H1 (cell line): ENCODE data around the gene PRODH. TPM values are rescaled to one million over a fixed set of nuclear protein-coding genes. Genes with fewer than 3 reads are reported as not detected.

ENCODE experiments used
- CTCF ChIA-PET: fragments of 300-600 bp; sonication (Branson Sonifier 250); formaldehyde crosslinking; loops from one replicate; lab custom pipeline; 2021; ENCODE audit not compliant: partially characterized antibody; lab: Charles Lee
- POLR2A ChIA-PET: fragments of 300-600 bp; sonication (Branson Sonifier 250); formaldehyde crosslinking; loops from one replicate; lab custom pipeline; 2021; ENCODE audit warnings: inconsistent platforms; ENCODE audit not compliant: partially characterized antibody; lab: Charles Lee
- DNase-seq, 2 experiments: peaks; one replicate each; pipeline versions ENCODE4 v3.0.0 to v3.0.0-alpha.2; 2010 to 2022; ENCODE audit warnings: low spot score in 2 of 2, low read depth in 1 of 2, mixed read lengths in 1 of 2
- FAIRE-seq: peaks from 2 replicates; lab custom pipeline; 2011; peaks lifted over from hg19 to GRCh38; lab: Jason Lieb, UNC
- H2AFZ ChIP-seq: 2 replicates; pipeline ENCODE4 v1.8.1; 2012; ENCODE audit warnings: low read length, inconsistent platforms
- H2AK5ac ChIP-seq: 2 replicates; pipeline ENCODE4 v1.6.1; 2013; ENCODE audit warnings: low read depth, low read length
- H2BK120ac ChIP-seq: replicated peaks from 2 replicates; pipeline ENCODE3; 2013; ENCODE audit warnings: low read depth, low read length, inconsistent platforms
- H2BK12ac ChIP-seq: 2 replicates; pipeline ENCODE4 v1.6.1; 2013; ENCODE audit warnings: low read depth, low read length
- H2BK15ac ChIP-seq: 2 replicates; pipeline ENCODE4 v1.6.1; 2013; ENCODE audit warnings: low read length
- H2BK20ac ChIP-seq: 2 replicates; pipeline ENCODE4 v1.6.1; 2013; ENCODE audit warnings: low read length
- H2BK5ac ChIP-seq: 2 replicates; pipeline ENCODE4 v1.6.1; 2013; ENCODE audit warnings: low read depth, low read length
- H3K14ac ChIP-seq: 2 replicates; pipeline ENCODE4 v1.6.1; 2013; ENCODE audit warnings: inconsistent platforms; ENCODE audit not compliant: insufficient read length
- H3K18ac ChIP-seq: 2 replicates; pipeline ENCODE4 v1.6.1; 2013; ENCODE audit warnings: low read length; ENCODE audit errors: extremely low read depth
- H3K23ac ChIP-seq: 2 replicates; pipeline ENCODE4 v1.6.1; 2013; ENCODE audit warnings: inconsistent platforms; ENCODE audit not compliant: insufficient read length
- H3K23me2 ChIP-seq: 2 replicates; pipeline ENCODE4 v1.6.1; 2013; ENCODE audit warnings: low read depth, low read length
- H3K27ac ChIP-seq: 2 replicates; pipeline ENCODE4 v1.6.1; 2011; ENCODE audit warnings: low read depth, low read length, inconsistent platforms
- H3K27me3 ChIP-seq, 4 experiments: replicated peaks in 1 of 4; 1 replicate in 1 of 4; 2 replicates in 3 of 4; pipeline versions ENCODE4 v1.6.1 to v1.8.1; 2011 to 2013; ENCODE audit warnings: low read length in 3 of 4, mild to moderate bottlenecking in 3 of 4, inconsistent platforms in 2 of 4, mixed read lengths in 2 of 4, moderate library complexity in 1 of 4; ENCODE audit not compliant: control insufficient read depth in 3 of 4, insufficient read depth in 3 of 4; ENCODE audit errors: extremely low read depth in 1 of 4
- H3K36me3 ChIP-seq, 4 experiments: 2 replicates each; pipeline versions ENCODE4 v1.6.1 to v1.8.1; 2011 to 2013; ENCODE audit warnings: mild to moderate bottlenecking in 4 of 4, low read length in 3 of 4, moderate library complexity in 2 of 4, control low read depth in 1 of 4, inconsistent platforms in 1 of 4; ENCODE audit not compliant: insufficient read depth in 4 of 4, control insufficient read depth in 2 of 4
- H3K4ac ChIP-seq: replicated peaks from 2 replicates; pipeline ENCODE3; 2013; ENCODE audit warnings: low read length, low read depth, mixed read lengths, inconsistent platforms; ENCODE audit not compliant: insufficient read length
- H3K4me1 ChIP-seq, 4 experiments: replicated peaks in 1 of 4; 1 replicate in 1 of 4; 2 replicates in 3 of 4; pipeline versions ENCODE4 v1.6.1 to v1.8.1; 2011 to 2013; ENCODE audit warnings: low read length in 3 of 4, inconsistent platforms in 2 of 4, mixed read lengths in 1 of 4; ENCODE audit not compliant: insufficient read depth in 4 of 4, control insufficient read depth in 3 of 4
- H3K4me2 ChIP-seq, 2 experiments: 2 replicates each; pipeline versions ENCODE4 v1.6.1 to v1.8.1; 2011 to 2013; ENCODE audit warnings: low read depth in 2 of 2, low read length in 2 of 2, control low read depth in 1 of 2, inconsistent platforms in 1 of 2, mild to moderate bottlenecking in 1 of 2; ENCODE audit not compliant: insufficient read depth in 1 of 2
- H3K4me3 ChIP-seq, 4 experiments: fragments of 200-600, 300-600 bp in 1 of 4; sonication (generic), shearing (Covaris generic), sonication (Bioruptor Twin) in 1 of 4; 2 replicates each; pipeline versions ENCODE4 v1.5.1 to v1.8.1; 2011 to 2016; ENCODE audit warnings: low read length in 4 of 4, low read depth in 3 of 4, control low read depth in 2 of 4, inconsistent platforms in 2 of 4, mild to moderate bottlenecking in 2 of 4, mixed read lengths in 1 of 4, moderate library complexity in 1 of 4; ENCODE audit not compliant: insufficient read depth in 2 of 4; ENCODE audit errors: extremely low read depth in 1 of 4
- H3K56ac ChIP-seq: replicated peaks from 2 replicates; pipeline ENCODE3; 2013; ENCODE audit warnings: low read depth, mild to moderate bottlenecking, mixed read lengths, low read length, inconsistent platforms; ENCODE audit not compliant: insufficient read length
- H3K79me1 ChIP-seq: 2 replicates; pipeline ENCODE4 v1.6.1; 2013; ENCODE audit warnings: low read depth, low read length, control low read depth
- H3K79me2 ChIP-seq, 2 experiments: 2 replicates each; pipeline versions ENCODE4 v1.6.1 to v1.8.1; 2012 to 2013; ENCODE audit warnings: low read length in 2 of 2, mild to moderate bottlenecking in 2 of 2, inconsistent platforms in 1 of 2; ENCODE audit not compliant: insufficient read depth in 2 of 2, control insufficient read depth in 1 of 2
- H3K9ac ChIP-seq, 4 experiments: replicated peaks in 1 of 4; 1 replicate in 1 of 4; 2 replicates in 3 of 4; pipeline versions ENCODE4 v1.6.1 to v1.8.1; 2011 to 2013; ENCODE audit warnings: low read depth in 3 of 4, low read length in 3 of 4, control low read depth in 2 of 4, mild to moderate bottlenecking in 2 of 4, moderate library complexity in 2 of 4, inconsistent platforms in 1 of 4; ENCODE audit errors: extremely low read depth in 1 of 4
- H3K9me3 ChIP-seq, 2 experiments: 2 replicates each; pipeline versions ENCODE4 v1.6.1 to v1.8.1; 2012 to 2013; ENCODE audit warnings: mild to moderate bottlenecking in 2 of 2, moderate library complexity in 2 of 2, control low read depth in 1 of 2, inconsistent platforms in 1 of 2, low read depth in 1 of 2, low read length in 1 of 2, mixed read lengths in 1 of 2; ENCODE audit not compliant: insufficient read depth in 2 of 2
- H4K20me1 ChIP-seq, 2 experiments: replicated peaks in 1 of 2; 2 replicates each; pipeline versions ENCODE3 to v1.8.1; 2011 to 2013; ENCODE audit warnings: inconsistent platforms in 2 of 2, low read length in 2 of 2, mild to moderate bottlenecking in 1 of 2; ENCODE audit not compliant: insufficient read depth in 2 of 2, control insufficient read depth in 1 of 2
- H4K5ac ChIP-seq: 2 replicates; pipeline ENCODE4 v1.6.1; 2013; ENCODE audit warnings: low read length, low read depth, mixed read lengths, inconsistent platforms; ENCODE audit not compliant: insufficient read length
- H4K8ac ChIP-seq: 2 replicates; pipeline ENCODE4 v1.8.0; 2013; ENCODE audit warnings: mild to moderate bottlenecking, moderate library complexity, low read length, inconsistent platforms; ENCODE audit not compliant: insufficient read depth; ENCODE audit errors: extremely low read depth
- H4K91ac ChIP-seq: replicated peaks from 2 replicates; pipeline ENCODE3; 2013; ENCODE audit warnings: low read length, mixed read lengths, inconsistent platforms; ENCODE audit not compliant: insufficient read length
- TAF1 ChIP-seq: IDR thresholded peaks from 2 replicates; pipeline ENCODE4 v1.6.1; 2011; ENCODE audit warnings: mild to moderate bottlenecking, low read depth, low read length
- WGBS, 2 experiments: shearing (Covaris generic) in 1 of 2; methylation state at CpG; one replicate each; pipeline versions ENCODE4 v1.1.6 to v1.1.7; 2013 to 2015; ENCODE audit warnings: low lambda C conversion rate in 2 of 2, mixed read lengths in 2 of 2, inconsistent platforms in 1 of 2, low coverage in 1 of 2, missing lambda C conversion rate in 1 of 2; ENCODE audit not compliant: insufficient replicate concordance in 2 of 2, insufficient coverage in 1 of 2, insufficient read length in 1 of 2; ENCODE audit errors: extremely low coverage in 1 of 2, missing lambda C conversion rate in 1 of 2; 5-methylcytosine and 5-hydroxymethylcytosine counted together
- polyA plus RNA-seq, 7 experiments: library from polyadenylated mRNA; depleted of rRNA in 3 of 7; stranded (reverse) in 5 of 7; unstranded in 2 of 7; fragments of >200 nt in 5 of 7; fragments of 200-250 nt in 2 of 7; gene quantifications; 1 replicate in 5 of 7; 2 replicates in 1 of 7; 4 replicates in 1 of 7; pipeline versions ENCODE4 v1.2.1 to v1.2.3, GENCODE V29; 2011 to 2013; ENCODE audit warnings: missing spikeins in 2 of 7, mixed read lengths in 2 of 7
- total RNA-seq: library from RNA; stranded (reverse); fragmentation: NEBNext Ultra II Directional; extraction: Animal tissue kit (Norgen Biotek cat#: 25700); gene quantifications from 2 replicates; pipeline ENCODE4 v1.2.1, GENCODE V29; 2021

The PRODH gene
- total and polyA plus RNA-seq, 2 of the 8 experiments (the other 6 are each of a cell fraction or from before 2014, with no cell fraction given): 27.6 to 45.6 TPM

- H3K56ac ChIP-seq: no peak overlapping the region
- no peak for FAIRE-seq
- no CpG with 5 or more reads among the region's 16 CpGs for WGBS, 2 experiments
Measured at GRCh38 chr22:18931905-18932652, 4.0 kb downstream of the PRODH start.

More at GRCh38 chr22:18931905-18932652, 4.0 kb downstream of the PRODH start:
- no peak overlapping the region for H2AFZ ChIP-seq
- H4K20me1 ChIP-seq: no peaks in the 10 kb centered on the region
- DNase-seq: no peak
- H2BK15ac ChIP-seq: no peak overlapping the region
- no peak overlapping the region for H2BK5ac ChIP-seq
- no peak overlapping the region for H3K23ac ChIP-seq
- H3K9me3 ChIP-seq: no peaks in the 10 kb centered on the region
- H2BK20ac ChIP-seq: no peak overlapping the region
- H3K4ac ChIP-seq: no peak overlapping the region
- H2AK5ac ChIP-seq: no peak overlapping the region
- no peak overlapping the region for H4K8ac ChIP-seq
- POLR2A ChIA-PET: interaction anchor here (1.4 kb wide), 1 partner anchor 12 kb away, joined by 3 read pairs; no protein-coding TSS in a partner anchor
- no peak overlapping the region for H3K18ac ChIP-seq
- H4K5ac ChIP-seq: no peak overlapping the region
- H3K4me3 ChIP-seq: no peak overlapping the region
- no peaks in the 10 kb centered on the region for H3K27me3 ChIP-seq
- H3K4me2 ChIP-seq: no peak overlapping the region
- no peaks in the 10 kb centered on the region for H3K79me1 ChIP-seq
- no peak overlapping the region for H4K91ac ChIP-seq
- H3K9ac ChIP-seq: no peak overlapping the region
- CTCF ChIA-PET: interaction anchor here (2.0 kb wide), 1 partner anchor 19 kb away, joined by 11 read pairs; no protein-coding TSS in a partner anchor
- H3K36me3 ChIP-seq: no peaks in the 10 kb centered on the region
- no peak overlapping the region for H3K14ac ChIP-seq
- no peak overlapping the region for H2BK120ac ChIP-seq
- no peaks in the 10 kb centered on the region for H3K23me2 ChIP-seq
- no peak for TF ChIP-seq TAF1
- H3K79me2 ChIP-seq: no peaks in the 10 kb centered on the region
- no peaks in the 10 kb centered on the region for H3K4me1 ChIP-seq
- no peak overlapping the region for H2BK12ac ChIP-seq
- no peak overlapping the region for H3K27ac ChIP-seq
